Measurements from ENCODE around the gene GRB10.

Gene GRB10

GRCh38 chr7:50652400-50653125 lies 130.1 kb downstream of the GRB10 start:
- no peak for DNase-seq

GRCh38 chr7:50651271-50651989 lies 131.3 kb downstream of the GRB10 start:
- no peak for DNase-seq

- no peak for DNase-seq
These were observed 132.5 kb downstream of the GRB10 start for GRCh38 chr7:50650057-50650664.

GRCh38 chr7:50649259-50649885 lies 133.3 kb downstream of the GRB10 start:
- no peak for DNase-seq

- DNase-seq: no peak
These were observed 134.0 kb downstream of the GRB10 start for GRCh38 chr7:50648570-50649169.

- no peak for DNase-seq
These were observed 134.6 kb downstream of the GRB10 start for GRCh38 chr7:50648076-50648475.

- no peak for DNase-seq
These were observed 135.3 kb downstream of the GRB10 start for GRCh38 chr7:50647286-50647980.

- no peak for DNase-seq
These were observed 136.6 kb downstream of the GRB10 start for GRCh38 chr7:50646069-50646468.

GRCh38 chr7:50645186-50645585 lies 137.5 kb downstream of the GRB10 start:
- no peak for DNase-seq

- DNase-seq: no peak
These were observed 138.1 kb downstream of the GRB10 start for GRCh38 chr7:50644586-50644985.

GRCh38 chr7:50644114-50644513 lies 138.6 kb downstream of the GRB10 start:
- DNase-seq: no peak

GRCh38 chr7:50641442-50642405 lies 141.0 kb downstream of the GRB10 start:
- peak; percentile 76 to 84 for DNase-seq

- no peak for DNase-seq
These were observed 141.9 kb downstream of the GRB10 start for GRCh38 chr7:50640779-50641178.

GRCh38 chr7:50640256-50640655 lies 142.4 kb downstream of the GRB10 start:
- no peak for DNase-seq

- no peak for DNase-seq
These were observed 144.7 kb downstream of the GRB10 start for GRCh38 chr7:50637725-50638643.

- DNase-seq: no peak
These were observed 148.3 kb downstream of the GRB10 start for GRCh38 chr7:50634378-50634777.

GRCh38 chr7:50633414-50633710 lies 149.3 kb downstream of the GRB10 start:
- DNase-seq: no peak

GRCh38 chr7:50632561-50633413 lies 149.9 kb downstream of the GRB10 start:
- DNase-seq: peak; percentile 72 to 74

- no peak for DNase-seq
These were observed 151.1 kb downstream of the GRB10 start for GRCh38 chr7:50631639-50632038.

Data from SHP77 (cell line).